NCI-H1930 (cell line): ENCODE data around the gene HNMT.
"Not testable (repeated sequence)": the region's sequence is repeated elsewhere in the genome, so short reads cannot be mapped to it uniquely, and the experiment has no call there.

ENCODE experiments used
- DNase-seq, 2 experiments: peaks; one replicate each; lab custom pipeline; 2025; lab: John Stamatoyannopoulos, UW

Gene HNMT

DNA sequence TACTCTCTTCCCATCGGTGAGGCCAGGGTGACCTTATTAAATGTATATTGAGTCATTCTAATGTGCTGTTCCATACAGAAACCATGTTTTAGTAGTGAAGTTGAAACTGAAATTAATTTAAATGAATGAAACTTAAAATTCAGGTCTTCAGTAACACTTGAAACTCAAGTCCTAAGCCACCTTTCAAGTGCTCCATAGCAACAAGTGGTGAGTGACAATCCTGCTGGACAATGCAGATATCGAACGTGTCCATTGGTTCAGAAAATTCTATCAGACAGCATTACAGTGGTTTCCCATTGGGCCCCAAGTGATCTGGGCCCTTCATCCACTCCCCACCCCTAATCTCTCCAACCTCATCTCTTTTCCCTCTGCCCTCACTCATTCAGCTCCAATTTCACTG is 48.7 kb downstream of the HNMT start:
- DNase-seq, result no peak

DNA sequence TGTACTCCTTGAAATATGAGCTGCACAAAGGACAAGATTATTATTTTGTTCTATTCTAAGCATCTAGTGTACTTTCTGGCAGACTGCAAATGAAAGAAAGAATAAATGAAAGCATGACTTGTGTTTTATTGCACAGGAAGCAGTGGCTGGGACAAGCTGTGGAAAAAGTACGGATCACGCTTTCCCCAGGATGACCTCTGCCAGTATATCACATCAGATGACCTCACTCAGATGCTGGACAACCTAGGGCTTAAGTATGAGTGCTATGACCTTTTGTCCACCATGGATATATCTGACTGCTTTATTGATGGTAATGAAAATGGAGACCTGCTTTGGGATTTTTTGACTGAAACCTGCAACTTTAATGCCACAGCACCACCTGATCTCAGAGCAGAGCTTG is 49.4 kb downstream of the HNMT start:
- no peak for DNase-seq

DNA sequence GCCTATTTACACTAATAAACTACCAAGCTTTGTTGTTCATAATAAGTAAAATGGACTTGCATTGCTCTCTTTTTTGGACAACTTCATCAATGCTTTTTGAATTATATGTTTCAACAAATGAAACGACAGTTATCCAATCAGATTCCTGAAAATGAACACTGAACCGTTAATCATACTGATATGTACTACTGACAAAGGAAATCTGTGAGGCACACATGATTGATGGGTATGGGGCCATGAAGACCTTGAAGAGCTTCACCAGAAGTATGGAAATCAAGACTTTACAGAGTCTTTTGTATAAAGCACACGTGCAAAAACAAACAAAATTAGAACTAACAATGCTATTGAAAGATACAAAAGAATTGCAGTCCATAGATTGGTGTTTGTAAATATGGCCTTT is 51.2 kb downstream of the HNMT start:
- DNase-seq, result no peak

DNA sequence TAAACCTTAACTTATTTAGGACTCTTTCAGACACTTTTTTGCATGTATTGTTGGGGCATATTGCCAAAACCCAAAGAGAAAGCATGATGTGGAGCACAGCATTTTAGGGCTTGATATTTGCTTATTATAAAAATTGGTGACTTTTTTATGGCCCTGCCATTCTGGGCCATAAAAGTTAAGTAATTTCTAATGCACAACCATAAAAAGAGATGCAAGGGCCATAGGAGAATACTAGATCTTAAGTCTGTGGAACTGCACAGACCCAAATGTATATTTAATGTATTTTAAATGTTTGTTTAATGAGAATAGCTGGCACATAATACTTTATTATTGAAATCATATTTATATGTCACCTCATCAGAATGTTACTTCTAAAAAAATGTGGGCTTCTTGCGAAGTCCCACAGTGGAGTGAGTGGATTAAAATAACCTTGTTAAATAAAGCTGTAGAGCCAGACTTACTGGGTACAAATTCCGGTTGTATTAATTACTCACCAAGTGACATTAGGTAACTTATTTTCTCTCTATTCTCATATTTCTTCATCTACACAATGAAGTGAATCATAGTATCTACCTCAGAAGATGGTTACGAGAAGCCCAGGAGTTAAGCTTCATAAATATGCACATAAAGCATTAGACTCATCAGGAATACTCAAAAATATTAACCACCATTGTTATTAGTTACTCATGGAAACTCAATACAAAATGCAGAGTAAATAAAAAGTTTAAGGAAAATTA is 52.2 kb downstream of the HNMT start:
- no peak for DNase-seq

- DNase-seq, result no peak
These were observed 53.6 kb downstream of the HNMT start for GRCh38 chr2:138017824-138018223.

GRCh38 chr2:138018866-138019688 is 54.8 kb downstream of the HNMT start:
- no peak for DNase-seq

GRCh38 chr2:138020432-138020831 is 56.2 kb downstream of the HNMT start:
- peak in 1 of 2 experiments; percentile 13 for DNase-seq

- no peak for DNase-seq
These were observed 56.9 kb downstream of the HNMT start for GRCh38 chr2:138021154-138021553.

- DNase-seq, result no peak
These were observed 59.0 kb downstream of the HNMT start for GRCh38 chr2:138023298-138023697.

DNA sequence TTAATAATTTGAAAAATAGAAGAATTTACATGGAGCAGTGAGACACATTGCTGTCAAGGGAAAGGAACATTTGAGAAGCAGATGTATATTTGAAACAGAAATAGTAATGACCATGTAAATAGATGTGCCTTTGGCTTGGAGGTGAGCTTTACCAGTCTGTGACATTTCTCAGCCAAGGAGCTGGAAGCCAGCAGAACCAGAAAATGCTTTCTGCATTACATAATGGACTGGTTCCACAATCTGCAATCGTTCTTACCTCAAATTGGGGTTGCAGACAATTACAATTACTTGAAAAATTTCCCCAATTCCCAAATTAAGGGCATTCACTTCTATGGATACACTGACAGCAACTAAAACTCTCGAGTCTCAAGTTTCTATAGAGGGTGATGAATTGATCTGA is 59.7 kb downstream of the HNMT start:
- DNase-seq, result no peak

GRCh38 chr2:138026111-138027020 is 62.1 kb downstream of the HNMT start:
- no peak for DNase-seq

DNA sequence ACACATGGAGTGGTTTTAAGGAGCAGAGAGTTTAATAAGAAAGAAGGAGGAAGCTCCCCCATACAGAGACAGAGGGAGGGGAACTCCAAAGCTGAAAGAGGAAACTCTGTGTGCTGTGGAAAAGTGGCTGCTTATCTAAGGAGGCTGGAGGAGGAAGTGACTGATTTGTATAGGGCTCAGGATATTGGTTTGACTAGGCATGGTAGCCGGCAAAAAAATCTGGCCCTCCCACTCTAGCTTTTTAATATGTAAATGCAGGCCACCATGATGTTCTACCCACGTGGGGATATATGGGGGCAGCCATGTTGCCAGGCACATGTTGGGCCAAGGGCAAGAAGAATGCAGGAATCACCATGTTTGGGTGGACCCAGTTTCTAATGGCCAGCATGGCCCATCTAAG is 64.3 kb downstream of the HNMT start:
- no peak for DNase-seq

DNA sequence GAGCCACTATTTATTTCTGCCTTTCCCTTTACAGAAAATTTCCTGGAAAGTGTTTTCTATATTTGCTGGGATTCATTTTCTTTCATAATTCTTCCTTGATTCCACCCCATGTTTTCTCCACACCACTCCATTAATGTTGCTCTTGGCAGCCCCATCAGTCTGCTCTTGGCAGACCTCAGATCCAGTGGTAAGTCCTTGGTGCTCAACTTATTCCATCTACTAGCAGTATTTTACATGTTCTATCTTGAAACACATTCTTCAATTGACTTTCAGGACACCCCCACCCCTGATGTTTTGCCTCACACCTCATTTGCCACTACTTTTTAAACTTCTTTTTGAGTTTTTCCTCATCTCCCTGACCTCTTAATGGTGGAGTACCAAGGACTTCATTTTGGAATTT is 65.0 kb downstream of the HNMT start:
- no peak for DNase-seq

DNA sequence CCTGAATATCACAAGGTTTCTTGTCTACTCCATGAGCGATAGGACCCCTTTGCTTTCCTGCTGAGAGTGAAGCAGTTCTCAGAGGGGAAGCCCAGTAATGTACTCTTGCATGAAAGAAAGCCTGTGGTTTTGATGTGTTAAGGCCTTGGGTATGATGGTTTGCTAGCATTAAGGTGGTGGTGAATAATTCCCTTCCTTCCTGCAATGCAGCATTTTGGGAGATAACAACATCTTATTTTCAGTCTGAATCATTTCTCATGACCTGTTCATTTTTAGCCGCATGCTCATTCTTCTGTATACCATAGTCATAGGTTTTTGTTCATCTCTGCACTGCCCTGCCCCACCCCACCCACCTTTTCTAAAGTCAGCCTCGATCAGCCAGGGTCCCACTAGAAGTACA is 66.2 kb downstream of the HNMT start:
- no peak for DNase-seq

DNA sequence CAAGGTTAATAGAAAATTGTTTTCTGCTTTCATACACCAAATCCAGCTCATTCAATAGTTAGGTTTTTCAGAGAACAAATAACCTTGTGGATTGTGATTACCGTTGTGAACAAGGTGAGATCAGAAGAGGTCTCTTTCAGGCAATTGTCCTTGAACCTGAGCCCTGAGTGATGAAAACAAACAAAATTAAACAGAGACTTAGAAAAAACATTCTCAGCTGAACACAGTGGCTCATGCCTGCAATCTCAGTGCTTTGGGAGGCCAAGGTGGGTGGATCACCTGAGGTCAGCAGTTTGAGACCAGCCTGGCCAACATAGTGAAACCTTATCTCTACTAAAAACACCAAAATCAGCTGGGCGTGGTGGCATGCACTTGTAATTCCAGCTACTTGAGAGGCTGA is 68.1 kb downstream of the HNMT start:
- DNase-seq, result no peak

- no peak for DNase-seq
These were observed 70.3 kb downstream of the HNMT start for GRCh38 chr2:138034536-138034935.

DNA sequence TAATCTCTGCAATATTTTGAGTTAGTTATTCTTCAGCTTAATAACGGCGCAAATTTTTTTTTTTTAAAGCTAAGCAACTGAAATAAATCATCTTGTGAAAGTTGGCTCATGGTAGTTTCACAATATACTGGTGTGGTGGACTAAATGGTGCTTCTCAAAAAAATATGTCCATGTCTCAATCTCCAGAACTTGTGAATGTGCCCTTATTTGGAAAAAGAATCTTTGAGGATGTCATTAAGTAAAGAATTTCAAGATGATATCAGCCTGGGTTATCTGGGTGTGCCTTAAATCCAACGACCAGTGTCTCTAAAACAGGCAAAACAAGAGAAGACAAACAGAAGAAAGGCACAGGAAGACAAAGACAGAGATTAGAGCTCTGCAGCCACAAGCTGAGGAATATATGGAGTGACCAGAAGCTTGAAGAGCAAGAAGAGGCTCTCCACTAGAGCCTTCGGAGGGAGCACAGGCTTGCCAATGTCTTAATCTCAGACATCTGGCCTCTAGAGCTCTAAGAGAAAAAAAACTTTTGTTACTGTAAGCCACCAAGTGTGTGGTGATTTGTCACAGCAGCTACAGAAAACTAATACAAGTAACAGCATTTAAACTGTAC is 71.4 kb downstream of the HNMT start:
- DNase-seq, result no peak

- no peak for DNase-seq
These were observed 72.2 kb downstream of the HNMT start for GRCh38 chr2:138036522-138036921.

DNA sequence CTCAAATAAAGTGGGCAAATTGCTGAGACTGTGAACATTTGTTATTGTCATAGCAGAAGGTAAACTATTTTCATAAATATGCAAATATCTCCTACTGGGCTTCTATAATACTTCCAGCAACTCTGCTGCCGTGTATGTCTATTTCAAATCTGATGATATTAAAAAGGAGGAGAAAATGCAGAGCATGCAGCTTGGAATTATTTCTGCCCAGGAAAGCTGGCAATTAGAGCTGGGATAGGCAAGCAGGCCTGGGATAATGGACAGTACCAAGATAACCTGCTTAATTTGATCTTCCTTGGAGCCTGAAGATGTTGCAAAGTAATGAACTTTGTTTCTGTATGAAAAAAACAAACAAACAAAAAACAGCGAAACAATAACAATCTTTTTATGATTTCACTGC is 72.8 kb downstream of the HNMT start:
- DNase-seq, result no peak

- no peak for DNase-seq
These were observed 76.3 kb downstream of the HNMT start for GRCh38 chr2:138040616-138041015.

- no peak for DNase-seq
These were observed 78.0 kb downstream of the HNMT start for GRCh38 chr2:138042311-138042710.

GRCh38 chr2:138043588-138043987 is 79.3 kb downstream of the HNMT start:
- not testable (repeated sequence) for DNase-seq
